Spleen (tissue), 7 donors: Measurements from ENCODE around the gene RUFY3.

ENCODE experiments used
- CTCF ChIP-seq, 11 experiments: fragments of 200-600 bp in 7 of 11; fragments of 450-650 bp in 4 of 11; sonication (generic) in 4 of 11; IDR thresholded peaks in 8 of 11; conservative IDR thresholded peaks in 3 of 11; 1 replicate in 7 of 11; 2 replicates in 4 of 11; pipeline versions ENCODE4 v1.4.0 to v1.8.0; 2016 to 2021; ENCODE audit warnings: antibody characterized with exemption in 11 of 11, inconsistent platforms in 4 of 11, mild to moderate bottlenecking in 1 of 11
- POLR2A ChIP-seq, 3 donors: fragments of 450-650 bp; IDR thresholded peaks; one replicate each; pipeline ENCODE4 v1.5.1; 2017; ENCODE audit warnings: antibody characterized with exemption in 3 of 3, mild to moderate bottlenecking in 1 of 3
- POLR2AphosphoS5 ChIP-seq, 3 donors: sonication (generic); formaldehyde crosslinking; IDR thresholded peaks; one replicate each; pipeline ENCODE4 v1.5.1; 2017; ENCODE audit warnings: antibody characterized with exemption in 3 of 3
- donor health status: DM: no; HTN: no; CAD: no; lungs with moderate emphysema.
- donor health status: DM: no; HTN: no; CAD: no.
- donor health status: DM: no; HTN: no; CAD: no.

GRCh38 chr4:70722199-70722791 lies 531 bp downstream of the RUFY3 start:
- TF ChIP-seq POLR2AphosphoS5 (IDR thresholded peaks at IDR 0.05) (no peak), CTCF (IDR thresholded peaks at IDR 0.05 in 8 of 11, conservative IDR thresholded peaks at IDR 0.05 in 3 of 11) (no peak), POLR2A (IDR thresholded peaks at IDR 0.05) (no peak)
